ENCODE data around the gene SERTM2.
"Not testable (repeated sequence)": the region's sequence is repeated elsewhere in the genome, so short reads cannot be mapped to it uniquely, and the experiment has no call there.

The SERTM2 gene

GRCh38 chrX:111511477-111511876 lies at the start of gene SERTM2:
Gene SERTM2, plus strand, starts transcription at chrX:111511645. Its CDS starts 7,213 bp downstream, at chrX:111518858.
- DNase-seq = no peak

GRCh38 chrX:111465669-111466068 lies 45.8 kb upstream of the SERTM2 start:
- no peak for DNase-seq

GRCh38 chrX:111467896-111468295 lies 43.5 kb upstream of the SERTM2 start:
- DNase-seq = no peak

- no peak for DNase-seq
Observed at GRCh38 chrX:111470681-111471403, 40.6 kb upstream of the SERTM2 start.

GRCh38 chrX:111481896-111482295 lies 29.5 kb upstream of the SERTM2 start:
- DNase-seq = no peak

- DNase-seq = no peak
Observed at GRCh38 chrX:111483135-111483534, 28.3 kb upstream of the SERTM2 start.

- DNase-seq = no peak
Observed at GRCh38 chrX:111483881-111484280, 27.6 kb upstream of the SERTM2 start.

- no peak for DNase-seq
Observed at GRCh38 chrX:111490688-111491087, 20.8 kb upstream of the SERTM2 start.

GRCh38 chrX:111492085-111492484 lies 19.4 kb upstream of the SERTM2 start:
- no peak for DNase-seq

- no peak for DNase-seq
Observed at GRCh38 chrX:111498538-111499103, 12.8 kb upstream of the SERTM2 start.

- DNase-seq = peak; percentile 28
Observed at GRCh38 chrX:111503485-111503993, 7.9 kb upstream of the SERTM2 start.

GRCh38 chrX:111504941-111505340 lies 6.5 kb upstream of the SERTM2 start:
- DNase-seq = no peak

- no peak for DNase-seq
Observed at GRCh38 chrX:111505783-111506182, 5.7 kb upstream of the SERTM2 start.

GRCh38 chrX:111506826-111507225 lies 4.6 kb upstream of the SERTM2 start:
- no peak for DNase-seq

- no peak for DNase-seq
Observed at GRCh38 chrX:111507933-111508332, 3.5 kb upstream of the SERTM2 start.

GRCh38 chrX:111515298-111515697 lies 3.9 kb downstream of the SERTM2 start:
- DNase-seq = no peak

GRCh38 chrX:111518667-111519066 lies 7.2 kb downstream of the SERTM2 start:
- no peak for DNase-seq

GRCh38 chrX:111519215-111519614 lies 7.8 kb downstream of the SERTM2 start:
- DNase-seq = peak; percentile 79

- no peak for DNase-seq
Observed at GRCh38 chrX:111520506-111520905, 9.1 kb downstream of the SERTM2 start.

GRCh38 chrX:111521169-111521568 lies 9.7 kb downstream of the SERTM2 start:
- DNase-seq = peak; percentile 15

- no peak for DNase-seq
Observed at GRCh38 chrX:111543212-111543741, 31.8 kb downstream of the SERTM2 start.

GRCh38 chrX:111549235-111549634 lies 37.8 kb downstream of the SERTM2 start:
- not testable (repeated sequence) for DNase-seq

- no peak for DNase-seq
Observed at GRCh38 chrX:111555406-111555958, 44.0 kb downstream of the SERTM2 start.

- no peak for DNase-seq
Observed at GRCh38 chrX:111560801-111561200, 49.4 kb downstream of the SERTM2 start.
